Activated naive CD8-positive, alpha-beta T cell treated with anti-CD3 and anti-CD28 coated beads, Interleukin-2, amount 10 ng/mL, durations not matched to agents 7 days and 5 days (primary cell): ENCODE results near the gene RPL7A. TPM values are rescaled to one million over a fixed set of nuclear protein-coding genes. Genes with fewer than 3 reads are reported as not detected.
"Not testable (repeated sequence)": the region's sequence is repeated elsewhere in the genome, so short reads cannot be mapped to it uniquely, and the experiment has no call there.

ENCODE experiments used
- ATAC-seq: fragments of 150-1000 bp; cut with Tn5 transposase; one replicate; pipeline ENCODE4 v1.10.0; 2021; ENCODE audit warnings: low read depth, moderate library complexity
- POLR2A ChIA-PET: fragments of 350-600 bp; sonication (Branson Sonifier 250); formaldehyde crosslinking; loops from one replicate; lab custom pipeline; 2021; ENCODE audit warnings: antibody characterized with exemption; lab: Charles Lee
- DNase-seq: peaks from one replicate; pipeline ENCODE4 v3.0.0; 2021
- H3K27ac Mint-ChIP-seq: one replicate; pipeline ENCODE4 v1.8.0; 2022; ENCODE audit warnings: mild to moderate bottlenecking, mixed read lengths
- H3K27me3 Mint-ChIP-seq: one replicate; pipeline ENCODE4 v1.8.0; 2022; ENCODE audit warnings: mild to moderate bottlenecking, moderate library complexity, mixed read lengths
- H3K36me3 Mint-ChIP-seq: one replicate; pipeline ENCODE4 v1.8.0; 2021; ENCODE audit warnings: mild to moderate bottlenecking, mixed read lengths
- H3K4me1 Mint-ChIP-seq: one replicate; pipeline ENCODE4 v1.8.0; 2021; ENCODE audit warnings: mixed read lengths
- H3K4me3 Mint-ChIP-seq: one replicate; pipeline ENCODE4 v1.8.0; 2022; ENCODE audit warnings: mild to moderate bottlenecking, moderate library complexity, mixed read lengths
- H3K9me3 Mint-ChIP-seq: one replicate; pipeline ENCODE4 v1.8.0; 2021; ENCODE audit warnings: mixed read lengths
- total RNA-seq, 2 experiments: library from RNA; stranded (reverse); gene quantifications; one replicate each; pipeline ENCODE4 v1.2.3, GENCODE V29; 2021

The RPL7A gene
- total RNA-seq, 2 experiments from 2014 or later = 1,843 to 1,855 TPM

- ATAC-seq = no peak
- Mint-ChIP-seq H3K27me3 (no peaks in the 10 kb centered on the region), H3K4me3 (no peak overlapping the region), H3K27ac (peak overlapping the region; percentile 48), H3K4me1 (peaks cover 20% of the 10 kb centered on the region), H3K36me3 (peaks cover 20% of the 10 kb centered on the region), H3K9me3 (no peaks in the 10 kb centered on the region)
- DNase-seq = peak; percentile 25
- POLR2A ChIA-PET = interaction anchor here (3.2 kb wide), 1 partner anchor 15 kb away, joined by 19 read pairs; the partner anchor contains the start of genes MED22 and RPL7A
These were observed 14.5 kb upstream of the RPL7A start for GRCh38 chr9:133333566-133333965.

GRCh38 chr9:133334161-133334560 is 13.9 kb upstream of the RPL7A start:
- no peaks in the 10 kb centered on the region for H3K9me3 Mint-ChIP-seq
- ATAC-seq (no peak), DNase-seq (peak; percentile 26)
- H3K27ac Mint-ChIP-seq = peak overlapping the region; percentile 48
- peaks cover 25% of the 10 kb centered on the region for H3K36me3 Mint-ChIP-seq
- POLR2A ChIA-PET = interaction anchor here (1.6 to 3.2 kb wide), 4 partner anchors 14 to 42 kb away, joined by 4 to 19 read pairs (median 7); partner anchors contain the start of genes MED22, RPL7A, STKLD1 and SURF1
- no peaks in the 10 kb centered on the region for H3K27me3 Mint-ChIP-seq
- peaks cover 20% of the 10 kb centered on the region for H3K4me1 Mint-ChIP-seq
- H3K4me3 Mint-ChIP-seq = peak overlapping the region; percentile 32

GRCh38 chr9:133334888-133335287 is 13.1 kb upstream of the RPL7A start:
- peak; percentile 15 for DNase-seq
- not testable (repeated sequence) for ATAC-seq, H3K9me3 Mint-ChIP-seq, H3K27me3 Mint-ChIP-seq
- peak overlapping the region; percentile 94 for H3K4me3 Mint-ChIP-seq
- H3K27ac Mint-ChIP-seq = peak overlapping the region; percentile 95
- POLR2A ChIA-PET = interaction anchor here (1.6 to 3.2 kb wide), 4 partner anchors 13 to 42 kb away, joined by 4 to 19 read pairs (median 7); partner anchors contain the start of genes MED22, RPL7A, STKLD1 and SURF1
- H3K4me1 Mint-ChIP-seq = peaks cover 25% of the 10 kb centered on the region
- H3K36me3 Mint-ChIP-seq = peaks cover 28% of the 10 kb centered on the region

GRCh38 chr9:133335924-133336811 is 11.8 kb upstream of the RPL7A start, which contains the start of gene SURF6:
TSS of gene SURF6 (minus strand) at chr9:133336188. CDS start at chr9:133336132, 56 bp downstream.
- Mint-ChIP-seq H3K9me3 (no peaks in the 10 kb centered on the region), H3K4me3 (peak within 1 kb of the TSS; percentile 94)
- POLR2A ChIA-PET = interaction anchor here (0.7 to 3.2 kb wide), 6 partner anchors 12 to 187 kb away, joined by 3 to 19 read pairs (median 4); partner anchors contain the start of genes MED22, RPL7A, STKLD1 and SURF1

GRCh38 chr9:133339641-133340040 is 8.4 kb upstream of the RPL7A start:
- DNase-seq = no peak
- Mint-ChIP-seq H3K4me3 (peak overlapping the region; percentile 9), H3K9me3 (no peaks in the 10 kb centered on the region), H3K36me3 (peaks cover 26% of the 10 kb centered on the region), H3K4me1 (peaks cover 31% of the 10 kb centered on the region), H3K27ac (peak overlapping the region; percentile 92), H3K27me3 (no peaks in the 10 kb centered on the region)
- no peak for ATAC-seq
- POLR2A ChIA-PET = interaction anchor here (2.0 kb wide), 1 partner anchor 8 kb away, joined by 11 read pairs; the partner anchor contains the start of genes MED22 and RPL7A

More at GRCh38 chr9:133335924-133336811, 11.8 kb upstream of the RPL7A start, which contains the start of gene SURF6:
- Mint-ChIP-seq H3K27me3 (no peaks in the 10 kb centered on the region), H3K27ac (peak within 1 kb of the TSS; percentile 95), H3K4me1 (peaks cover 35% of the 10 kb centered on the region), H3K36me3 (peaks cover 33% of the 10 kb centered on the region)
- DNase-seq = peak; percentile 98
- ATAC-seq = peak; percentile 91

- peak overlapping the region; percentile 92 for H3K27ac Mint-ChIP-seq
- no peaks in the 10 kb centered on the region for H3K9me3 Mint-ChIP-seq
- POLR2A ChIA-PET = interaction anchor here (1.0 to 2.0 kb wide), 3 partner anchors 8 to 35 kb away, joined by 4 to 11 read pairs (median 8); partner anchors contain the start of genes MED22 and RPL7A
- H3K4me1 Mint-ChIP-seq = peaks cover 28% of the 10 kb centered on the region
- H3K27me3 Mint-ChIP-seq = no peaks in the 10 kb centered on the region
- ATAC-seq (no peak), DNase-seq (no peak)
- H3K36me3 Mint-ChIP-seq = peaks cover 26% of the 10 kb centered on the region
- peak overlapping the region; percentile 46 for H3K4me3 Mint-ChIP-seq
These were observed 7.8 kb upstream of the RPL7A start for GRCh38 chr9:133340256-133340655.

- Mint-ChIP-seq H3K4me3 (peak overlapping the region; percentile 46), H3K27ac (peak overlapping the region; percentile 92), H3K4me1 (peaks cover 26% of the 10 kb centered on the region), H3K36me3 (peaks cover 24% of the 10 kb centered on the region), H3K9me3 (no peaks in the 10 kb centered on the region), H3K27me3 (no peaks in the 10 kb centered on the region)
- POLR2A ChIA-PET = interaction anchor here (1.0 to 1.4 kb wide), 3 partner anchors 15 to 34 kb away, joined by 3 to 8 read pairs (median 4); partner anchors contain the start of genes SURF1 and SURF2
- DNase-seq (no peak), ATAC-seq (no peak)
These were observed 7.1 kb upstream of the RPL7A start for GRCh38 chr9:133340916-133341315.

GRCh38 chr9:133341369-133342068 is 6.5 kb upstream of the RPL7A start:
- no peaks in the 10 kb centered on the region for H3K9me3 Mint-ChIP-seq
- POLR2A ChIA-PET = interaction anchor here (0.9 to 1.6 kb wide), 4 partner anchors 14 to 33 kb away, joined by 3 to 8 read pairs (median 4); partner anchors contain the start of genes SURF1 and SURF2
- no peaks in the 10 kb centered on the region for H3K27me3 Mint-ChIP-seq
- peaks cover 28% of the 10 kb centered on the region for H3K36me3 Mint-ChIP-seq
- ATAC-seq = no peak
- peak overlapping the region; percentile 92 for H3K27ac Mint-ChIP-seq
- no peak for DNase-seq
- no peak overlapping the region for H3K4me3 Mint-ChIP-seq
- peaks cover 29% of the 10 kb centered on the region for H3K4me1 Mint-ChIP-seq

- peaks cover 32% of the 10 kb centered on the region for H3K4me1 Mint-ChIP-seq
- no peak overlapping the region for H3K4me3 Mint-ChIP-seq
- H3K9me3 Mint-ChIP-seq = no peaks in the 10 kb centered on the region
- no peaks in the 10 kb centered on the region for H3K27me3 Mint-ChIP-seq
- no peak for ATAC-seq
- POLR2A ChIA-PET = interaction anchor here (0.9 to 1.6 kb wide), 3 partner anchors 14 to 33 kb away, joined by 4 to 6 read pairs (median 5); partner anchors contain the start of genes SURF1 and SURF2
- H3K27ac Mint-ChIP-seq = peak overlapping the region; percentile 61
- no peak for DNase-seq
- peaks cover 29% of the 10 kb centered on the region for H3K36me3 Mint-ChIP-seq
These were observed 6.0 kb upstream of the RPL7A start for GRCh38 chr9:133342069-133342406.

GRCh38 chr9:133342570-133342969 is 5.4 kb upstream of the RPL7A start:
- peaks cover 30% of the 10 kb centered on the region for H3K36me3 Mint-ChIP-seq

GRCh38 chr9:133344071-133344470 is 3.9 kb upstream of the RPL7A start:
- no peak overlapping the region for H3K4me3 Mint-ChIP-seq
- H3K9me3 Mint-ChIP-seq = no peaks in the 10 kb centered on the region
- POLR2A ChIA-PET = no interaction called here
- peaks cover 32% of the 10 kb centered on the region for H3K36me3 Mint-ChIP-seq
- no peak for ATAC-seq
- no peaks in the 10 kb centered on the region for H3K27me3 Mint-ChIP-seq
- peaks cover 37% of the 10 kb centered on the region for H3K4me1 Mint-ChIP-seq
- DNase-seq = no peak
- H3K27ac Mint-ChIP-seq = no peak overlapping the region

More at GRCh38 chr9:133342570-133342969, 5.4 kb upstream of the RPL7A start:
- H3K4me1 Mint-ChIP-seq = peaks cover 34% of the 10 kb centered on the region
- no peak overlapping the region for H3K27ac Mint-ChIP-seq
- DNase-seq (no peak), ATAC-seq (no peak)
- POLR2A ChIA-PET = interaction anchor here (1.4 to 1.6 kb wide), 2 partner anchors 13 to 32 kb away, joined by 4 to 6 read pairs; partner anchors contain the start of genes SURF1 and SURF2
- no peaks in the 10 kb centered on the region for H3K27me3 Mint-ChIP-seq
- H3K9me3 Mint-ChIP-seq = no peaks in the 10 kb centered on the region
- no peak overlapping the region for H3K4me3 Mint-ChIP-seq

GRCh38 chr9:133344979-133345378 is 3.0 kb upstream of the RPL7A start:
- Mint-ChIP-seq H3K36me3 (peaks cover 32% of the 10 kb centered on the region), H3K27ac (no peak overlapping the region), H3K4me1 (peaks cover 38% of the 10 kb centered on the region)

More at GRCh38 chr9:133344979-133345378, 3.0 kb upstream of the RPL7A start:
- ATAC-seq (no peak), DNase-seq (no peak)
- POLR2A ChIA-PET = interaction anchor here (1.1 kb wide), 1 partner anchor 30 kb away, joined by 4 read pairs; no protein-coding TSS in a partner anchor
- no peak overlapping the region for H3K4me3 Mint-ChIP-seq
- no peaks in the 10 kb centered on the region for H3K9me3 Mint-ChIP-seq
- H3K27me3 Mint-ChIP-seq = no peaks in the 10 kb centered on the region
